Measurements from ENCODE around the gene KCNK2.

- TF ChIP-seq CTCF (conservative IDR thresholded peaks at IDR 0.05; ENCODE audit: low read length) (no peak), EZH2phosphoT487 (IDR thresholded peaks at IDR 0.05; ENCODE audit: borderline replicate concordance) (no peak)
Measured at GRCh38 chr1:215198021-215198420, 115.5 kb downstream of the KCNK2 start.
